Activated naive CD4-positive, alpha-beta T cell (primary cell): Measurements from ENCODE around the gene UBXN7.
"Not testable (repeated sequence)": the region's sequence is repeated elsewhere in the genome, so short reads cannot be mapped to it uniquely, and the experiment has no call there.

Experiments
- DNase-seq, 4 experiments: peaks; one replicate each; lab custom pipeline; 2025; lab: John Stamatoyannopoulos, UW

The UBXN7 gene

GRCh38 chr3:196419386-196419785 is 12.8 kb downstream of the UBXN7 start:
- no peak for DNase-seq

GRCh38 chr3:196418601-196419000 is 13.6 kb downstream of the UBXN7 start:
- no peak for DNase-seq

- no peak for DNase-seq
Measured at GRCh38 chr3:196414469-196414868, 17.8 kb downstream of the UBXN7 start.

- DNase-seq, result no peak
Measured at GRCh38 chr3:196412704-196413103, 19.5 kb downstream of the UBXN7 start.

- no peak for DNase-seq
Measured at GRCh38 chr3:196409409-196409808, 22.8 kb downstream of the UBXN7 start.

GRCh38 chr3:196408565-196409300 is 23.5 kb downstream of the UBXN7 start:
- DNase-seq, result no peak

GRCh38 chr3:196406811-196407470 is 25.3 kb downstream of the UBXN7 start:
- no peak for DNase-seq

GRCh38 chr3:196400331-196400730 is 31.9 kb downstream of the UBXN7 start:
- DNase-seq, result no peak

- DNase-seq, result no peak
Measured at GRCh38 chr3:196399485-196399945, 32.7 kb downstream of the UBXN7 start.

GRCh38 chr3:196398782-196399181 is 33.4 kb downstream of the UBXN7 start:
- no peak for DNase-seq

- no peak for DNase-seq
Measured at GRCh38 chr3:196397941-196398340, 34.3 kb downstream of the UBXN7 start.

GRCh38 chr3:196390116-196390515 is 42.1 kb downstream of the UBXN7 start:
- no peak for DNase-seq

GRCh38 chr3:196388956-196389355 is 43.3 kb downstream of the UBXN7 start:
- no peak for DNase-seq

GRCh38 chr3:196387941-196388340 is 44.3 kb downstream of the UBXN7 start:
- not testable (repeated sequence) for DNase-seq

- not testable (repeated sequence) for DNase-seq
Measured at GRCh38 chr3:196386797-196387196, 45.4 kb downstream of the UBXN7 start.

GRCh38 chr3:196386034-196386433 is 46.2 kb downstream of the UBXN7 start:
- not testable (repeated sequence) for DNase-seq

- DNase-seq, result not testable (repeated sequence)
Measured at GRCh38 chr3:196385446-196385845, 46.8 kb downstream of the UBXN7 start.

- DNase-seq, result no peak
Measured at GRCh38 chr3:196378146-196378841, 53.9 kb downstream of the UBXN7 start.

GRCh38 chr3:196377321-196377720 is 54.9 kb downstream of the UBXN7 start:
- DNase-seq, result no peak

GRCh38 chr3:196365736-196366135 is 66.5 kb downstream of the UBXN7 start:
- no peak for DNase-seq

GRCh38 chr3:196360586-196360985 is 71.6 kb downstream of the UBXN7 start:
- DNase-seq, result no peak

GRCh38 chr3:196358540-196358939 is 73.7 kb downstream of the UBXN7 start:
- DNase-seq, result not testable (repeated sequence)

GRCh38 chr3:196357905-196358304 is 74.3 kb downstream of the UBXN7 start:
- DNase-seq, result no peak
